SK-N-MC (cell line): ENCODE measurements around the gene PEX14.

Experiments
- EZH2 ChIP-seq: fragments of 200-600 bp; sonication (generic); IDR thresholded peaks from one replicate; pipeline ENCODE4 v1.6.1; 2017; ENCODE audit warnings: antibody characterized with exemption
- FOXP2 ChIP-seq: optimal IDR thresholded peaks from 2 replicates; pipeline ENCODE3; 2011; ENCODE audit warnings: mild to moderate bottlenecking, moderate library complexity; ENCODE audit not compliant: insufficient read depth; ENCODE audit errors: extremely low read length, control extremely low read depth
- POLR2AphosphoS5 ChIP-seq: IDR thresholded peaks from 2 replicates; pipeline ENCODE4 v1.6.1; 2012; ENCODE audit warnings: mild to moderate bottlenecking, low read depth, low read length, borderline replicate concordance

GRCh38 chr1:10626131-10626731 lies 151.5 kb downstream of the PEX14 start:
- TF ChIP-seq EZH2 (no peak), POLR2AphosphoS5 (no peak), FOXP2 (no peak)
